K562 (cell line): ENCODE data around the gene IQUB. TPM values are rescaled to one million over a fixed set of nuclear protein-coding genes. Genes with fewer than 3 reads are reported as not detected.

Source experiments
- FOXJ3 ChIP-seq: sonication (generic); formaldehyde crosslinking; IDR thresholded peaks from 2 replicates; pipeline ENCODE4 v1.4.0; 2020; ENCODE audit warnings: mild to moderate bottlenecking, missing genetic modification reagents
- FOXK2 ChIP-seq, 2 experiments: fragments of 450-650 bp; IDR thresholded peaks in 1 of 2; conservative IDR thresholded peaks in 1 of 2; 2 replicates each; pipeline ENCODE4 v1.6.1; 2016; ENCODE audit warnings: low read depth in 2 of 2, mild to moderate bottlenecking in 1 of 2
- HNRNPLL ChIP-seq: fragments of 200-400 bp; formaldehyde crosslinking; IDR thresholded peaks from 2 replicates; pipeline ENCODE4 v1.6.1; 2017; ENCODE audit warnings: low read length, low read depth, mild to moderate bottlenecking; ENCODE audit not compliant: poor library complexity, severe bottlenecking
- MAFF ChIP-seq: IDR thresholded peaks from 2 replicates; pipeline ENCODE4 v1.6.1; 2012; ENCODE audit warnings: low read length, improper control_type of control experiment
- MTA2 ChIP-seq: fragments of 450-650 bp; IDR thresholded peaks from 2 replicates; pipeline ENCODE4 v1.6.1; 2016; ENCODE audit warnings: low read depth
- NR2C2 ChIP-seq, 2 experiments: fragments of 200-800 bp in 1 of 2; sonication (Bioruptor generic) in 1 of 2; sonication (generic) in 1 of 2; formaldehyde crosslinking in 1 of 2; IDR thresholded peaks; 2 replicates each; pipeline versions ENCODE4 v1.6.1 to v1.8.0; 2016 to 2022; ENCODE audit warnings: mild to moderate bottlenecking in 1 of 2, missing compliant biosample characterization in 1 of 2, missing genetic modification characterization in 1 of 2, missing genetic modification reagents in 1 of 2
- RBM34 ChIP-seq: fragments of 200-400 bp; formaldehyde crosslinking; IDR thresholded peaks from 2 replicates; pipeline ENCODE4 v1.6.1; 2018; ENCODE audit warnings: low read length, borderline replicate concordance; ENCODE audit not compliant: insufficient read depth
- SP2 ChIP-seq: IDR thresholded peaks from 2 replicates; pipeline ENCODE4 v1.6.1; 2011; ENCODE audit warnings: mild to moderate bottlenecking, low read depth, low read length, moderate library complexity; ENCODE audit not compliant: poor library complexity, severe bottlenecking; ENCODE audit errors: extremely low read depth
- SRSF1 ChIP-seq: fragments of 200-400 bp; formaldehyde crosslinking; IDR thresholded peaks from 2 replicates; pipeline ENCODE4 v1.6.1; 2017; ENCODE audit warnings: mild to moderate bottlenecking, low read depth, low read length, moderate library complexity
- ZBTB8A ChIP-seq: fragments of 450-650 bp; IDR thresholded peaks from 2 replicates; pipeline ENCODE4 v1.6.1; 2018; ENCODE audit warnings: mild to moderate bottlenecking, moderate library complexity; ENCODE audit not compliant: partially characterized antibody
- ZNF174 ChIP-seq: fragments of 250-450 bp; sonication (Bioruptor Pico); IDR thresholded peaks from 2 replicates; pipeline ENCODE4 v1.4.0; 2020; ENCODE audit warnings: mild to moderate bottlenecking
- ZNF253 ChIP-seq: fragments of 250-450 bp; sonication (Bioruptor Pico); conservative IDR thresholded peaks from 2 replicates; pipeline ENCODE4 v1.6.1; 2021; ENCODE audit warnings: mild to moderate bottlenecking
- ZNF277 ChIP-seq: fragments of 250-450 bp; sonication (Bioruptor Pico); IDR thresholded peaks from 2 replicates; pipeline ENCODE4 v1.8.0; 2022; ENCODE audit warnings: inconsistent platforms, mild to moderate bottlenecking, moderate library complexity, borderline replicate concordance
- polyA plus RNA-seq, 8 experiments: library from polyadenylated mRNA; depleted of rRNA in 4 of 8; stranded (reverse) in 5 of 8; unstranded in 3 of 8; fragments of >200 nt; fragmentation: Nextera tagmentation in 2 of 8; fragmentation: Illumina TruSeq in 1 of 8; extraction: Ambion mirVana in 2 of 8; extraction: Trizol in 1 of 8; gene quantifications; 2 replicates each; pipeline versions ENCODE4 v1.2.1 to v1.2.3, GENCODE V29; 2011 to 2014; ENCODE audit warnings: inconsistent platforms in 1 of 8, missing spikeins in 1 of 8
- total RNA-seq, 7 experiments: library from RNA; depleted of rRNA in 6 of 7; stranded (reverse); fragments of >200 nt in 6 of 7; fragmentation: Illumina TruSeq in 2 of 7; extraction: Trizol in 2 of 7; gene quantifications; 2 replicates each; pipeline versions ENCODE4 v1.2.1 to v1.2.3, GENCODE V29; 2011 to 2021; ENCODE audit warnings: low replicate concordance in 1 of 7
- TF ChIP-seq, protein P1 (sequence below), 2 experiments: fragments of 450-650 bp; formaldehyde crosslinking in 1 of 2; IDR thresholded peaks; 2 replicates each; pipeline versions ENCODE4 v1.4.0 to v1.6.1; 2014 to 2020; ENCODE audit warnings: mild to moderate bottlenecking in 2 of 2, borderline replicate concordance in 1 of 2, low read depth in 1 of 2

Gene IQUB
- total and polyA plus RNA-seq, 9 of the 15 experiments (the other 6 are each of a cell fraction or from before 2014, with no cell fraction given), result 0.62 to 2.6 (median 1.4) TPM

- no peak for TF ChIP-seq RBM34
- TF ChIP-seq SRSF1, result no peak
- no peak for TF ChIP-seq ZNF277 (CRISPR knock-in tag)
- TF ChIP-seq SP2, result no peak
- TF ChIP-seq FOXJ3, result no peak
- no peak for TF ChIP-seq ZNF174 (CRISPR knock-in tag)
- no peak for TF ChIP-seq ZBTB8A
- peak; percentile 36 to 84; a peak in 2 of 4 replicates for TF ChIP-seq FOXK2 (conservative IDR thresholded peaks at IDR 0.05 in 1 of 2, IDR thresholded peaks at IDR 0.05 in 1 of 2; ENCODE audit: low read depth in 2 of 2)
- peak; percentile 54 for TF ChIP-seq HNRNPLL
- TF ChIP-seq ZNF253 (CRISPR knock-in tag), result no peak
- TF ChIP-seq, protein P1, sequence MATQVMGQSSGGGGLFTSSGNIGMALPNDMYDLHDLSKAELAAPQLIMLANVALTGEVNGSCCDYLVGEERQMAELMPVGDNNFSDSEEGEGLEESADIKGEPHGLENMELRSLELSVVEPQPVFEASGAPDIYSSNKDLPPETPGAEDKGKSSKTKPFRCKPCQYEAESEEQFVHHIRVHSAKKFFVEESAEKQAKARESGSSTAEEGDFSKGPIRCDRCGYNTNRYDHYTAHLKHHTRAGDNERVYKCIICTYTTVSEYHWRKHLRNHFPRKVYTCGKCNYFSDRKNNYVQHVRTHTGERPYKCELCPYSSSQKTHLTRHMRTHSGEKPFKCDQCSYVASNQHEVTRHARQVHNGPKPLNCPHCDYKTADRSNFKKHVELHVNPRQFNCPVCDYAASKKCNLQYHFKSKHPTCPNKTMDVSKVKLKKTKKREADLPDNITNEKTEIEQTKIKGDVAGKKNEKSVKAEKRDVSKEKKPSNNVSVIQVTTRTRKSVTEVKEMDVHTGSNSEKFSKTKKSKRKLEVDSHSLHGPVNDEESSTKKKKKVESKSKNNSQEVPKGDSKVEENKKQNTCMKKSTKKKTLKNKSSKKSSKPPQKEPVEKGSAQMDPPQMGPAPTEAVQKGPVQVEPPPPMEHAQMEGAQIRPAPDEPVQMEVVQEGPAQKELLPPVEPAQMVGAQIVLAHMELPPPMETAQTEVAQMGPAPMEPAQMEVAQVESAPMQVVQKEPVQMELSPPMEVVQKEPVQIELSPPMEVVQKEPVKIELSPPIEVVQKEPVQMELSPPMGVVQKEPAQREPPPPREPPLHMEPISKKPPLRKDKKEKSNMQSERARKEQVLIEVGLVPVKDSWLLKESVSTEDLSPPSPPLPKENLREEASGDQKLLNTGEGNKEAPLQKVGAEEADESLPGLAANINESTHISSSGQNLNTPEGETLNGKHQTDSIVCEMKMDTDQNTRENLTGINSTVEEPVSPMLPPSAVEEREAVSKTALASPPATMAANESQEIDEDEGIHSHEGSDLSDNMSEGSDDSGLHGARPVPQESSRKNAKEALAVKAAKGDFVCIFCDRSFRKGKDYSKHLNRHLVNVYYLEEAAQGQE (IDR thresholded peaks at IDR 0.05; ENCODE audit: borderline replicate concordance), result peak; percentile 98
- TF ChIP-seq, protein P1 (CRISPR knock-in tag; IDR thresholded peaks at IDR 0.05; ENCODE audit: low read depth), result 0 out of 2 replicates have a peak, but pooled peaks have one; percentile 12
- no peak for TF ChIP-seq MTA2
- no peak; the same call in 1 of the 2 replicates for TF ChIP-seq MAFF
- no peak for TF ChIP-seq NR2C2 (CRISPR knock-in tag; IDR thresholded peaks at IDR 0.05)
- peak; percentile 52; the same call in 1 of the 2 replicates for TF ChIP-seq NR2C2 (tag; IDR thresholded peaks at IDR 0.05)
Measured at GRCh38 chr7:123557398-123558288, 23.2 kb upstream of the IQUB start, which contains the start of gene NDUFA5 (continued).
